ENCODE data around the gene CAPN12.
A peak's percentile ranks its signal among the peaks of the same experiment; 100 is the strongest.

CAPN12 gene

DNA sequence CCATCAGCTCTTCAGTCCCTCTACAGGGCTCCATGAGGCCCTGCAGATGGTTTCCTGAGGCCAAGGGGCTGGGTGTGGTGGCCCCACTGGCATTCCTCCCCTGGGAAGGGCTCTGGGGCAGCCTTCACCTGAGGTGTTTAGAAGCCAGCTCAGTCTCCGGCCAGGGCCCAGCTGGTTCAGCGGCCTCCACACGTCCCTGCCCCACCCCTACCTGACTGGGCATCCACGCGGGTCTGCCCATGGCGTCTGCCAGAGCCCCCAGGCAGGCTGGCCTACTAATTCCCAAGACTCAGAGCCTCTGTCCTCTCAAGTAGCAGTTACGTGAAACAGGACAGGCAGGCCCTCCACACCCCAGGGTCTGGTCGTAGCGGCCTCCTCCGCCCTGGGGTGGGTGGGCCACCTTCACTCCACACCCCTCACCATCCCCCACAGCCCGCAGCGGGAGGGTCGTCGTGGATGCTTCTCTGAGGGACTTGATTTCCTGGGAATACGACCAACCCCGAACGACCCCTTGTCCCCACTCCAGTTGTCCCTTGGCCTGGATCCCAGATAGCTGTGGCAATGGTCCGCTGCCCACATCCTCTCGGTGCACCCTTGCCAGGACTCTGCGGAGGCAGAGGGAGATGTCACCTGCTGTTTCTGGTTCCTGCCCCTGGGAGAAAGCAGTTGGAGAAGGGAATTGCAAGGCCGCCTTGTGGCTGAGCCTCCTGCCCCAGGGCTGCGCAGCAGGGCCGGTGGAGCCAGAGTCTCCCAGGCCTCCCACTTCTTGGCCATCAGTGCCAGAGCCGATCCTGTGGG is 24.3 kb downstream of the CAPN12 start:
- peaks cover 69 to 96% of the 10 kb centered on the region in 2 donors for H3K36me3 ChIP-seq (ENCODE audit: control insufficient read depth in 1 of 2, insufficient read depth in 2 of 2, low read length in 2 of 2)
- H3K4me1 ChIP-seq (ENCODE audit: control insufficient read depth in 1 of 2, insufficient read depth in 2 of 2, low read length in 2 of 2) = no peaks in the 10 kb centered on the region

GRCh38 chr19:38718747-38719543 is 25.3 kb downstream of the CAPN12 start:
- no peaks in the 10 kb centered on the region for H3K27me3 ChIP-seq (ENCODE audit: control insufficient read depth in 1 of 2, insufficient read depth in 2 of 2, low read length in 2 of 2)
- H3K4me1 ChIP-seq (ENCODE audit: control insufficient read depth in 1 of 2, insufficient read depth in 2 of 2, low read length in 2 of 2) = peaks cover 0 to 2% of the 10 kb centered on the region in 2 donors
- H3K27ac ChIP-seq (ENCODE audit: low read depth, low read length) = peak overlapping the region; percentile 44
- H3K4me3 ChIP-seq (ENCODE audit: low read depth in 1 of 2, low read length in 2 of 2) = no peak overlapping the region
- no peaks in the 10 kb centered on the region for H3K9me3 ChIP-seq (ENCODE audit: control insufficient read depth in 1 of 2, low read length in 2 of 2)
- H3K9ac ChIP-seq (ENCODE audit: low read depth in 1 of 2, low read length in 2 of 2) = no peak overlapping the region
- H3K36me3 ChIP-seq (ENCODE audit: control insufficient read depth in 1 of 2, insufficient read depth in 2 of 2, low read length in 2 of 2) = peaks cover 69 to 96% of the 10 kb centered on the region in 2 donors

More for the DNA sequence above, 24.3 kb downstream of the CAPN12 start:
- peak overlapping the region; percentile 44 for H3K27ac ChIP-seq (ENCODE audit: low read depth, low read length)
- H3K27me3 ChIP-seq (ENCODE audit: control insufficient read depth in 1 of 2, insufficient read depth in 2 of 2, low read length in 2 of 2) = no peaks in the 10 kb centered on the region
- H3K9ac ChIP-seq (ENCODE audit: low read depth in 1 of 2, low read length in 2 of 2) = no peak overlapping the region
- no peak overlapping the region for H3K4me3 ChIP-seq (ENCODE audit: low read depth in 1 of 2, low read length in 2 of 2)
- H3K9me3 ChIP-seq (ENCODE audit: control insufficient read depth in 1 of 2, low read length in 2 of 2) = no peaks in the 10 kb centered on the region

- H3K27me3 ChIP-seq (ENCODE audit: control insufficient read depth in 1 of 2, insufficient read depth in 2 of 2, low read length in 2 of 2) = no peaks in the 10 kb centered on the region
- no peak overlapping the region for H3K9ac ChIP-seq (ENCODE audit: low read depth in 1 of 2, low read length in 2 of 2)
- H3K9me3 ChIP-seq (ENCODE audit: control insufficient read depth in 1 of 2, low read length in 2 of 2) = no peaks in the 10 kb centered on the region
- H3K4me3 ChIP-seq (ENCODE audit: low read depth in 1 of 2, low read length in 2 of 2) = no peak overlapping the region
- peaks cover 61 to 96% of the 10 kb centered on the region in 2 donors for H3K36me3 ChIP-seq (ENCODE audit: control insufficient read depth in 1 of 2, insufficient read depth in 2 of 2, low read length in 2 of 2)
- H3K4me1 ChIP-seq (ENCODE audit: control insufficient read depth in 1 of 2, insufficient read depth in 2 of 2, low read length in 2 of 2) = peaks cover 0 to 4% of the 10 kb centered on the region in 2 donors
- no peak overlapping the region for H3K27ac ChIP-seq (ENCODE audit: low read depth, low read length)
Observed at GRCh38 chr19:38717855-38718254, 26.4 kb downstream of the CAPN12 start.

- H3K4me3 ChIP-seq (ENCODE audit: low read depth in 1 of 2, low read length in 2 of 2) = no peak overlapping the region
- no peak overlapping the region for H3K27ac ChIP-seq (ENCODE audit: low read depth, low read length)
- peaks cover 0 to 4% of the 10 kb centered on the region in 2 donors for H3K4me1 ChIP-seq (ENCODE audit: control insufficient read depth in 1 of 2, insufficient read depth in 2 of 2, low read length in 2 of 2)
- no peaks in the 10 kb centered on the region for H3K27me3 ChIP-seq (ENCODE audit: control insufficient read depth in 1 of 2, insufficient read depth in 2 of 2, low read length in 2 of 2)
- no peak overlapping the region for H3K9ac ChIP-seq (ENCODE audit: low read depth in 1 of 2, low read length in 2 of 2)
- no peaks in the 10 kb centered on the region for H3K9me3 ChIP-seq (ENCODE audit: control insufficient read depth in 1 of 2, low read length in 2 of 2)
- H3K36me3 ChIP-seq (ENCODE audit: control insufficient read depth in 1 of 2, insufficient read depth in 2 of 2, low read length in 2 of 2) = peaks cover 61 to 96% of the 10 kb centered on the region in 2 donors
Observed at GRCh38 chr19:38717051-38717450, 27.2 kb downstream of the CAPN12 start.

- H3K9ac ChIP-seq (ENCODE audit: low read depth in 1 of 2, low read length in 2 of 2) = no peak overlapping the region
- peaks cover 62 to 96% of the 10 kb centered on the region in 2 donors for H3K36me3 ChIP-seq (ENCODE audit: control insufficient read depth in 1 of 2, insufficient read depth in 2 of 2, low read length in 2 of 2)
- H3K4me3 ChIP-seq (ENCODE audit: low read depth in 1 of 2, low read length in 2 of 2) = no peak overlapping the region
- H3K4me1 ChIP-seq (ENCODE audit: control insufficient read depth in 1 of 2, insufficient read depth in 2 of 2, low read length in 2 of 2) = peaks cover 0 to 5% of the 10 kb centered on the region in 2 donors
- no peak overlapping the region for H3K27ac ChIP-seq (ENCODE audit: low read depth, low read length)
- no peaks in the 10 kb centered on the region for H3K27me3 ChIP-seq (ENCODE audit: control insufficient read depth in 1 of 2, insufficient read depth in 2 of 2, low read length in 2 of 2)
- no peaks in the 10 kb centered on the region for H3K9me3 ChIP-seq (ENCODE audit: control insufficient read depth in 1 of 2, low read length in 2 of 2)
Observed at GRCh38 chr19:38715555-38715954, 28.7 kb downstream of the CAPN12 start.

GRCh38 chr19:38714354-38714778 is 29.9 kb downstream of the CAPN12 start:
- H3K4me3 ChIP-seq (ENCODE audit: low read depth in 1 of 2, low read length in 2 of 2) = no peak overlapping the region
- H3K27ac ChIP-seq (ENCODE audit: low read depth, low read length) = peak overlapping the region; percentile 28
- no peaks in the 10 kb centered on the region for H3K9me3 ChIP-seq (ENCODE audit: control insufficient read depth in 1 of 2, low read length in 2 of 2)
- H3K4me1 ChIP-seq (ENCODE audit: control insufficient read depth in 1 of 2, insufficient read depth in 2 of 2, low read length in 2 of 2) = peaks cover 0 to 8% of the 10 kb centered on the region in 2 donors
- H3K36me3 ChIP-seq (ENCODE audit: control insufficient read depth in 1 of 2, insufficient read depth in 2 of 2, low read length in 2 of 2) = peaks cover 62 to 96% of the 10 kb centered on the region in 2 donors
- no peaks in the 10 kb centered on the region for H3K27me3 ChIP-seq (ENCODE audit: control insufficient read depth in 1 of 2, insufficient read depth in 2 of 2, low read length in 2 of 2)
- H3K9ac ChIP-seq (ENCODE audit: low read depth in 1 of 2, low read length in 2 of 2) = no peak overlapping the region

GRCh38 chr19:38713865-38714264 is 30.4 kb downstream of the CAPN12 start:
- Histone ChIP-seq H3K9ac (ENCODE audit: low read depth in 1 of 2, low read length in 2 of 2) (no peak overlapping the region), H3K27ac (ENCODE audit: low read depth, low read length) (peak overlapping the region; percentile 28), H3K4me3 (ENCODE audit: low read depth in 1 of 2, low read length in 2 of 2) (no peak overlapping the region), H3K27me3 (ENCODE audit: control insufficient read depth in 1 of 2, insufficient read depth in 2 of 2, low read length in 2 of 2) (no peaks in the 10 kb centered on the region), H3K36me3 (ENCODE audit: control insufficient read depth in 1 of 2, insufficient read depth in 2 of 2, low read length in 2 of 2) (peaks cover 64 to 96% of the 10 kb centered on the region in 2 donors), H3K4me1 (ENCODE audit: control insufficient read depth in 1 of 2, insufficient read depth in 2 of 2, low read length in 2 of 2) (peaks cover 0 to 8% of the 10 kb centered on the region in 2 donors), H3K9me3 (ENCODE audit: control insufficient read depth in 1 of 2, low read length in 2 of 2) (no peaks in the 10 kb centered on the region)

- no peaks in the 10 kb centered on the region for H3K27me3 ChIP-seq (ENCODE audit: control insufficient read depth in 1 of 2, insufficient read depth in 2 of 2, low read length in 2 of 2)
- H3K9me3 ChIP-seq (ENCODE audit: control insufficient read depth in 1 of 2, low read length in 2 of 2) = no peaks in the 10 kb centered on the region
- H3K9ac ChIP-seq (ENCODE audit: low read depth in 1 of 2, low read length in 2 of 2) = no peak overlapping the region
- no peak overlapping the region for H3K4me3 ChIP-seq (ENCODE audit: low read depth in 1 of 2, low read length in 2 of 2)
- H3K4me1 ChIP-seq (ENCODE audit: control insufficient read depth in 1 of 2, insufficient read depth in 2 of 2, low read length in 2 of 2) = peaks cover 0 to 8% of the 10 kb centered on the region in 2 donors
- peaks cover 65 to 96% of the 10 kb centered on the region in 2 donors for H3K36me3 ChIP-seq (ENCODE audit: control insufficient read depth in 1 of 2, insufficient read depth in 2 of 2, low read length in 2 of 2)
- no peak overlapping the region for H3K27ac ChIP-seq (ENCODE audit: low read depth, low read length)
Observed at GRCh38 chr19:38713227-38713649, 31.0 kb downstream of the CAPN12 start.

DNA sequence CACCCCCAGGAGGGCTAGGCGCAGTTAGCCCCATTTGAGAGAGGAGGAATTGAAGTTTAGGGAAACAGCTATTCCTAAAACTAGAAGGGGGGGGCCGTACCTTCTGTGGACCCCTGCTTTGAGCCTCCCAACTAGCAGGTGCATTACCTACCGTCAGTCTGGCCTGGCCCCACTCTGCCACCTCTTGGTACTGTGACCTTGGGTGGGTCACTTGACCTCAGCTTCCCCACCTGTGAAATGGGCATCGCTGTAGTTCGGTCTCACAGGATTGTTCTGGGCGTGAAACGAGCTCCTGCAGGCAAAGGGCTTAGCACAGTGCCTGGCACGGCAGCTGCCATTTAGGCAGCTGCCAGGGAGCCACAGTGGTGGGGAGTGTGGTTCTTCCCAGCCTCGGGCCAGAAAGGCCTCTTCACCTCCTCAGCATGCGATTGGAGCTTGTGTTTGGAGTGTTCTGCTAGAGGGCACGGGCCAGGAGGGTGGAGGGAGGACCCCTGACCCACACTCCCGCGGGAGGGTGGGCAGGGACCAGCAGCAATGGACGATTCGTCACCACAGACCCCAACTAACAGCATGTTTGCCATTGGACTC is 32.0 kb downstream of the CAPN12 start:
- Histone ChIP-seq H3K4me1 (ENCODE audit: control insufficient read depth in 1 of 2, insufficient read depth in 2 of 2, low read length in 2 of 2) (peaks cover 0 to 8% of the 10 kb centered on the region in 2 donors), H3K27me3 (ENCODE audit: control insufficient read depth in 1 of 2, insufficient read depth in 2 of 2, low read length in 2 of 2) (no peaks in the 10 kb centered on the region), H3K9ac (ENCODE audit: low read depth in 1 of 2, low read length in 2 of 2) (no peak overlapping the region), H3K27ac (ENCODE audit: low read depth, low read length) (no peak overlapping the region), H3K4me3 (ENCODE audit: low read depth in 1 of 2, low read length in 2 of 2) (no peak overlapping the region), H3K9me3 (ENCODE audit: control insufficient read depth in 1 of 2, low read length in 2 of 2) (no peaks in the 10 kb centered on the region), H3K36me3 (ENCODE audit: control insufficient read depth in 1 of 2, insufficient read depth in 2 of 2, low read length in 2 of 2) (peaks cover 69 to 96% of the 10 kb centered on the region in 2 donors)
